Measurements from ENCODE around the gene ARFGAP1. TPM values are rescaled to one million over a fixed set of nuclear protein-coding genes. Genes with fewer than 3 reads are reported as not detected.

Gene ARFGAP1
- total and polyA plus RNA-seq, 2 donors (not counting 3 experiments of a cell fraction or from before 2014, with no cell fraction given): 93.7 to 126 TPM

DNA sequence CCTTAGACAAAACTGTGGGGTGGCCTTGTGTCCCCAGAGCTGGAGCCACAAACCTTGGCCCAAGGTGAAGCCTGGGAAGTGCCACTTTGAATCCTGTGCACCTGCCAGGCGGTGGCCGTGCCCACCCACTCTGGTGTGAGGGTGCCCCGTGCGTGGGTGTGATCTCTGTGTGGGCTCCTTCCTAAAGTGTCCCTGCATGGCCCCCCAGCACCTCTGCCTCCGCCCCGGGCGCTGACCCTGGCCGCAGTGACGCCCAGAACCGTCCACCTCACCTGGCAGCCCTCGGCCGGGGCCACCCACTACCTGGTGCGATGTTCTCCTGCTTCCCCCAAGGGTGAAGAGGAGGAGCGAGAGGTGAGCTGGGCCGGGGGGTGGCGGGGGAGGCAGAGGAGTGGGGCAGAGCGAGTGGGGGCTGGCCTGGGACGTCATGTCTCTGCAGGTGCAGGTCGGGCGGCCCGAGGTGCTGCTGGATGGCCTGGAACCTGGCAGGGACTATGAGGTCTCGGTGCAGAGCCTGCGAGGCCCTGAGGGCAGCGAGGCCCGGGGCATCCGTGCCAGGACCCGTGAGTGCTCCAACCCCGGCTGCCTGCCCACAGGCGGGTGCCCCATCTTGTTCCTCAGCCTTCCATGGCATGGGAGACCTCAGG lies 38.7 kb downstream of the ARFGAP1 start:
- Histone ChIP-seq H3K36me3 (ENCODE audit: control insufficient read depth in 2 of 2, extremely low read depth in 1 of 2, insufficient read depth in 2 of 2, low read length in 2 of 2) (no peaks in the 10 kb centered on the region), H3K4me3 (replicated peaks in 1 of 3; ENCODE audit: insufficient read depth in 1 of 3, low read depth in 1 of 3, low read length in 3 of 3) (no peak overlapping the region), H3K27ac (ENCODE audit: insufficient read depth, low read depth, low read length) (no peak overlapping the region), H4K20me1 (replicated peaks; ENCODE audit: control insufficient read depth, extremely low read depth, insufficient read depth, low read length) (no peaks in the 10 kb centered on the region), H3K79me2 (ENCODE audit: control insufficient read depth, insufficient read depth, low read length) (no peaks in the 10 kb centered on the region), H3K9me3 (replicated peaks; ENCODE audit: control insufficient read depth, insufficient read depth, low read length) (no peaks in the 10 kb centered on the region), H3K4me2 (ENCODE audit: insufficient read depth, low read length) (no peak overlapping the region), H3K27me3 (ENCODE audit: control insufficient read depth in 2 of 2, insufficient read depth in 2 of 2, low read length in 2 of 2) (no peaks in the 10 kb centered on the region), H3K9me1 (replicated peaks; ENCODE audit: control insufficient read depth, extremely low read depth, insufficient read depth, low read length) (no peaks in the 10 kb centered on the region), H3K4me1 (ENCODE audit: control insufficient read depth, extremely low read depth, insufficient read depth, low read length) (no peaks in the 10 kb centered on the region), H2AFZ (ENCODE audit: low read depth, low read length) (no peak overlapping the region), H3K9ac (replicated peaks; ENCODE audit: extremely low read depth, insufficient read depth, low read length) (no peak overlapping the region)
- dilution Hi-C loops (cut with MboI; ENCODE audit: extremely low pct_ligation_motif_present, low sequenced_read_pairs) (no loop called here), intact Hi-C loops (cut with micrococcal nuclease) (no loop called here)
- no peak for FAIRE-seq
- DNase-seq (ENCODE audit: low read depth, low spot score): no peak
- CTCF ChIA-PET: interaction anchor here (1.2 to 5.1 kb wide), 8 partner anchors 10 to 663 kb away, joined by 3 to 267 read pairs (median 6); partner anchors contain the start of gene PPDPF
- POLR2A ChIA-PET: no interaction called here
- no TSS peak for BruUV-seq (replicated peaks)
- TF ChIP-seq EZH2 (IDR thresholded peaks at IDR 0.05; ENCODE audit: borderline replicate concordance, low read depth, low read length, severe bottlenecking) (no peak), MAX (IDR thresholded peaks at IDR 0.05; ENCODE audit: insufficient read depth, insufficient read length) (no peak)

DNA sequence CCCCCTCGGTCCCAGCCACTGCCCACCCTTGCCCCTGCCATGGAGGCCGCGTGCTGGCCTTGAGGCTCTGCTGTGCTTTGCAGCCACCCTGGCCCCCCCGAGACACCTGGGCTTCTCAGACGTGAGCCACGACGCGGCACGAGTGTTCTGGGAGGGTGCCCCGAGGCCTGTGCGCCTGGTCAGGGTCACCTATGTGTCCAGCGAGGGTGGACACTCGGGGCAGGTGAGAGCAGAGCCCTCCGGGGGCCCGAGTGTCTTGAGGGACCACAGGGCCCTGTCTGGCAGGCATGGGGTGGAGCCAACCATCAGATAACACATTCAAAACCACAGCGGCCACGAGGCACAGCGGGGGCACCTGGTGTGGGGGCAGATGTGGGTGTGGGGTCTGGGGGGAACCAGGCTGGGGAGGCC lies 39.2 kb downstream of the ARFGAP1 start:
- H3K9ac ChIP-seq (replicated peaks; ENCODE audit: extremely low read depth, insufficient read depth, low read length): no peak overlapping the region
- no peaks in the 10 kb centered on the region for H3K36me3 ChIP-seq (ENCODE audit: control insufficient read depth in 2 of 2, extremely low read depth in 1 of 2, insufficient read depth in 2 of 2, low read length in 2 of 2)
- DNase-seq (ENCODE audit: low read depth, low spot score) (no peak), FAIRE-seq (no peak)
- dilution Hi-C loops (cut with MboI; ENCODE audit: extremely low pct_ligation_motif_present, low sequenced_read_pairs): no loop called here
- TF ChIP-seq MYC (IDR thresholded peaks at IDR 0.05; ENCODE audit: low read depth, low read length) (no peak), POLR2A (IDR thresholded peaks at IDR 0.05; ENCODE audit: low read depth, low read length) (no peak), FOS (IDR thresholded peaks at IDR 0.05; ENCODE audit: borderline replicate concordance, insufficient read depth, low read length) (no peak), EZH2 (IDR thresholded peaks at IDR 0.05; ENCODE audit: borderline replicate concordance, low read depth, low read length, severe bottlenecking) (no peak), CTCF (IDR thresholded peaks at IDR 0.05; ENCODE audit: extremely low read depth in 1 of 2, insufficient read depth in 1 of 2, low read depth in 1 of 2, low read length in 2 of 2) (no peak), POLR2AphosphoS5 (IDR thresholded peaks at IDR 0.05; ENCODE audit: insufficient read depth, low read depth, low read length) (no peak), JUN (IDR thresholded peaks at IDR 0.05; ENCODE audit: borderline replicate concordance, insufficient read depth, insufficient read length, low read depth) (no peak), GATA2 (IDR thresholded peaks at IDR 0.05; ENCODE audit: insufficient read depth, insufficient read length, low read depth, low read length) (no peak), MAX (IDR thresholded peaks at IDR 0.05; ENCODE audit: insufficient read depth, insufficient read length) (no peak)
- H3K27me3 ChIP-seq (ENCODE audit: control insufficient read depth in 2 of 2, insufficient read depth in 2 of 2, low read length in 2 of 2): no peaks in the 10 kb centered on the region
- H3K4me1 ChIP-seq (ENCODE audit: control insufficient read depth, extremely low read depth, insufficient read depth, low read length): no peaks in the 10 kb centered on the region
- H3K4me2 ChIP-seq (ENCODE audit: insufficient read depth, low read length): no peak overlapping the region
- H2AFZ ChIP-seq (ENCODE audit: low read depth, low read length): no peak overlapping the region
- no peaks in the 10 kb centered on the region for H3K9me3 ChIP-seq (replicated peaks; ENCODE audit: control insufficient read depth, insufficient read depth, low read length)
- H3K4me3 ChIP-seq (replicated peaks in 1 of 3; ENCODE audit: insufficient read depth in 1 of 3, low read depth in 1 of 3, low read length in 3 of 3): no peak overlapping the region
- no peaks in the 10 kb centered on the region for H4K20me1 ChIP-seq (replicated peaks; ENCODE audit: control insufficient read depth, extremely low read depth, insufficient read depth, low read length)
- intact Hi-C loops (cut with micrococcal nuclease): no loop called here
- no peak overlapping the region for H3K27ac ChIP-seq (ENCODE audit: insufficient read depth, low read depth, low read length)
- ChIA-PET POLR2A (no interaction called here), CTCF (interaction anchor here (5.1 kb wide), 1 partner anchor 70 kb away, joined by 267 read pairs; no protein-coding TSS in a partner anchor)
- no TSS peak for BruUV-seq (replicated peaks)
- H3K79me2 ChIP-seq (ENCODE audit: control insufficient read depth, insufficient read depth, low read length): no peaks in the 10 kb centered on the region
- no peaks in the 10 kb centered on the region for H3K9me1 ChIP-seq (replicated peaks; ENCODE audit: control insufficient read depth, extremely low read depth, insufficient read depth, low read length)
